GM12891 (cell line): ENCODE measurements around the gene GPX3.

Experiments used
- POLR2A ChIP-seq: IDR thresholded peaks from 2 replicates; pipeline ENCODE4 v1.6.1; 2011; ENCODE audit warnings: low read depth, low read length, control low read depth
- POLR2AphosphoS5 ChIP-seq: IDR thresholded peaks from 2 replicates; pipeline ENCODE4 v1.6.1; 2011; ENCODE audit warnings: low read depth, low read length, control low read depth
- POU2F2 ChIP-seq: IDR thresholded peaks from 2 replicates; pipeline ENCODE4 v1.6.1; 2011; ENCODE audit warnings: low read depth, mild to moderate bottlenecking, control low read depth, low read length, moderate library complexity
- TAF1 ChIP-seq: IDR thresholded peaks from 2 replicates; pipeline ENCODE4 v1.6.1; 2011; ENCODE audit warnings: low read depth, low read length, control low read depth

GRCh38 chr5:151076616-151077015, 56.2 kb downstream of the GPX3 start:
- TF ChIP-seq POLR2AphosphoS5 (no peak), POLR2A (no peak), TAF1 (no peak), POU2F2 (no peak)
